Right lobe of liver (tissue), 6 donors: ENCODE results near the gene ATP13A2. TPM values are rescaled to one million over a fixed set of nuclear protein-coding genes. Genes with fewer than 3 reads are reported as not detected.

ENCODE experiments used
- ATAC-seq, 4 donors: fragments of 200-7000 bp; cut with Tn5 transposase; one replicate each; pipeline ENCODE4 v1.9.1; 2020; ENCODE audit warnings: mild to moderate bottlenecking in 4 of 4, moderate library complexity in 4 of 4
- DNase-seq, 3 donors: peaks; one replicate each; pipeline ENCODE4 v3.0.0-alpha.2; 2020
- H3K27ac ChIP-seq, 3 donors: fragments of 200-600 bp; one replicate each; pipeline ENCODE4 v1.8.0; 2022
- H3K27me3 ChIP-seq, 2 donors: fragments of 200-600 bp; one replicate each; pipeline ENCODE4 v1.8.0; 2022
- H3K36me3 ChIP-seq, 4 donors: fragments of 200-600 bp; sonication (generic) in 1 of 4; one replicate each; pipeline versions ENCODE4 v1.5.1 to v1.8.0; 2017 to 2022; ENCODE audit warnings: control low read depth in 1 of 4
- H3K4me1 ChIP-seq, 4 donors: fragments of 200-600 bp; sonication (generic) in 1 of 4; one replicate each; pipeline versions ENCODE4 v1.5.1 to v1.8.0; 2017 to 2022; ENCODE audit warnings: control low read depth in 1 of 4
- H3K4me3 ChIP-seq, 3 donors: fragments of 200-600 bp; one replicate each; pipeline ENCODE4 v1.8.0; 2022
- H3K9me3 ChIP-seq, 4 donors: fragments of 200-600 bp; sonication (generic) in 1 of 4; one replicate each; pipeline versions ENCODE4 v1.5.1 to v1.8.0; 2017 to 2022; ENCODE audit warnings: control low read depth in 1 of 4
- CTCF ChIP-seq, 4 donors: fragments of 200-600 bp in 3 of 4; fragments of 450-650 bp in 1 of 4; IDR thresholded peaks; one replicate each; pipeline versions ENCODE4 v1.5.1 to v1.8.0; 2016 to 2022; ENCODE audit warnings: antibody characterized with exemption in 4 of 4, mild to moderate bottlenecking in 2 of 4
- POLR2A ChIP-seq: fragments of 450-650 bp; IDR thresholded peaks from one replicate; pipeline ENCODE4 v1.6.1; 2017; ENCODE audit warnings: antibody characterized with exemption, mild to moderate bottlenecking
- WGBS: methylation state at CpG from one replicate; pipeline ENCODE4 v1.1.6; 2018; ENCODE audit warnings: low coverage, low lambda C conversion rate; ENCODE audit not compliant: insufficient coverage; ENCODE audit errors: missing lambda C conversion rate; 5-methylcytosine and 5-hydroxymethylcytosine counted together
- intact Hi-C, 2 donors: fragments of 100-400 bp; cut with DNase I; formaldehyde crosslinking; loops; one replicate each; pipeline versions ENCODE4 v1.11.2 to v1.14.1; 2022
- total RNA-seq, 6 experiments: library from RNA; depleted of rRNA in 2 of 6; stranded (reverse); fragments of >200 nt in 2 of 6; fragmentation: NEBNext Ultra II Directional in 3 of 6; extraction: Animal tissue kit (Norgen Biotek cat#: 25700) in 3 of 6; gene quantifications; one replicate each; pipeline versions ENCODE4 v1.1.0 to v1.2.4, GENCODE V29; 2016 to 2023
- donor health status: DM: no; HTN: yes; CAD: no.
- donor health status: DM: no; HTN: no; CAD: no.
- donor health status: DM: no; HTN: no; CAD: no.
- donor health status: DM: no; HTN: yes; CAD: no.
- donor health status: DM: no; HTN: yes; CAD: no.

Gene ATP13A2
- total RNA-seq, 6 experiments from 2014 or later: 5.0 to 12.5 (median 9.2) TPM

GRCh38 chr1:16998589-16998988 is 13.1 kb downstream of the ATP13A2 start:
- Histone ChIP-seq H3K27me3 (no peaks in the 10 kb centered on the region), H3K9me3 (no peaks in the 10 kb centered on the region), H3K27ac (no peak overlapping the region), H3K4me1 (no peaks in the 10 kb centered on the region), H3K4me3 (no peak overlapping the region), H3K36me3 (peaks cover 0 to 5% (median under 1%) of the 10 kb centered on the region in 4 donors)
- no peak for ATAC-seq
- intact Hi-C loops: no loop called here
- no peak for DNase-seq
- 91% methylated on average over 9 of the region's 10 CpGs for WGBS
- no peak for TF ChIP-seq CTCF (IDR thresholded peaks at IDR 0.05)
- TF ChIP-seq POLR2A: no peak

GRCh38 chr1:16996845-16997244 is 14.9 kb downstream of the ATP13A2 start:
- DNase-seq: no peak
- Histone ChIP-seq H3K27ac (no peak overlapping the region), H3K36me3 (peaks cover 0 to 2% (median under 1%) of the 10 kb centered on the region in 4 donors), H3K9me3 (no peaks in the 10 kb centered on the region), H3K27me3 (no peaks in the 10 kb centered on the region), H3K4me1 (no peaks in the 10 kb centered on the region), H3K4me3 (no peak overlapping the region)
- WGBS: 100% methylated on average over 2 of the region's 14 CpGs
- no peak for ATAC-seq
- TF ChIP-seq POLR2A (no peak), CTCF (IDR thresholded peaks at IDR 0.05) (no peak)
- intact Hi-C loops: no loop called here

GRCh38 chr1:16993521-16994038 is 18.1 kb downstream of the ATP13A2 start:
- Histone ChIP-seq H3K36me3 (peaks cover 0 to 2% (median 0%) of the 10 kb centered on the region in 4 donors), H3K4me1 (no peaks in the 10 kb centered on the region), H3K27ac (no peak overlapping the region), H3K9me3 (no peaks in the 10 kb centered on the region), H3K4me3 (no peak overlapping the region), H3K27me3 (no peaks in the 10 kb centered on the region)
- WGBS: no CpG with 5 or more reads among the region's 15 CpGs
- intact Hi-C loops: no loop called here
- TF ChIP-seq POLR2A (no peak), CTCF (IDR thresholded peaks at IDR 0.05) (no peak)
- DNase-seq (no peak), ATAC-seq (no peak)

GRCh38 chr1:16992675-16993074 is 19.1 kb downstream of the ATP13A2 start:
- no peak overlapping the region for H3K27ac ChIP-seq
- ATAC-seq (no peak), DNase-seq (no peak)
- no peaks in the 10 kb centered on the region for H3K27me3 ChIP-seq
- no peaks in the 10 kb centered on the region for H3K9me3 ChIP-seq
- 89% methylated on average over 9 of the region's 9 CpGs for WGBS
- no peaks in the 10 kb centered on the region for H3K36me3 ChIP-seq
- TF ChIP-seq CTCF (IDR thresholded peaks at IDR 0.05) (no peak), POLR2A (no peak)
- no peak overlapping the region for H3K4me3 ChIP-seq
- intact Hi-C loops: no loop called here
- no peaks in the 10 kb centered on the region for H3K4me1 ChIP-seq

- Histone ChIP-seq H3K9me3 (no peaks in the 10 kb centered on the region), H3K4me1 (no peaks in the 10 kb centered on the region), H3K36me3 (no peaks in the 10 kb centered on the region), H3K27ac (no peak overlapping the region), H3K27me3 (no peaks in the 10 kb centered on the region), H3K4me3 (no peak overlapping the region)
- TF ChIP-seq CTCF (IDR thresholded peaks at IDR 0.05) (no peak), POLR2A (no peak)
- no peak for ATAC-seq
- intact Hi-C loops: no loop called here
- no peak for DNase-seq
- WGBS: no CpG with 5 or more reads among the region's 12 CpGs
These were observed 19.6 kb downstream of the ATP13A2 start for GRCh38 chr1:16992102-16992501.
